Endodermal cell (in vitro differentiated cells): ENCODE results near the gene RGS7. TPM values are rescaled to one million over a fixed set of nuclear protein-coding genes. Genes with fewer than 3 reads are reported as not detected.

Source experiments
- DNase-seq: peaks from one replicate; pipeline ENCODE4 v3.0.0-alpha.2; 2017
- H3K27ac ChIP-seq: 2 replicates; pipeline ENCODE4 v1.5.1; 2013; ENCODE audit warnings: mild to moderate bottlenecking, low read depth, low read length, moderate library complexity
- H3K27me3 ChIP-seq: 2 replicates; pipeline ENCODE4 v1.6.1; 2013; ENCODE audit warnings: mild to moderate bottlenecking, low read length, moderate library complexity; ENCODE audit not compliant: insufficient read depth, control insufficient read depth, poor library complexity, severe bottlenecking
- H3K36me3 ChIP-seq: 2 replicates; pipeline ENCODE4 v1.7.0; 2013; ENCODE audit warnings: mild to moderate bottlenecking, low read length, moderate library complexity; ENCODE audit not compliant: control insufficient read depth, insufficient read depth
- H3K4me1 ChIP-seq: one replicate; pipeline ENCODE4 v1.7.0; 2013; ENCODE audit warnings: low read length; ENCODE audit not compliant: control insufficient read depth, insufficient read depth
- H3K4me3 ChIP-seq: 2 replicates; pipeline ENCODE4 v1.5.1; 2013; ENCODE audit warnings: mild to moderate bottlenecking, low read length, moderate library complexity
- H3K9ac ChIP-seq: 2 replicates; pipeline ENCODE4 v1.6.1; 2013; ENCODE audit warnings: mild to moderate bottlenecking, low read length, moderate library complexity; ENCODE audit not compliant: poor library complexity, severe bottlenecking; ENCODE audit errors: extremely low read depth
- H3K9me3 ChIP-seq: 2 replicates; pipeline ENCODE4 v1.6.1; 2013; ENCODE audit warnings: mild to moderate bottlenecking, low read length, moderate library complexity; ENCODE audit not compliant: control insufficient read depth
- H3K27ac Mint-ChIP-seq: 2 replicates; pipeline ENCODE4 v1.8.0; 2020; ENCODE audit warnings: mixed read lengths
- H3K27me3 Mint-ChIP-seq: 2 replicates; pipeline ENCODE4 v1.8.0; 2021; ENCODE audit warnings: mild to moderate bottlenecking, mixed read lengths; ENCODE audit not compliant: insufficient read depth
- H3K36me3 Mint-ChIP-seq: 2 replicates; pipeline ENCODE4 v1.8.0; 2020; ENCODE audit warnings: low read depth, mixed read lengths
- H3K4me1 Mint-ChIP-seq: 2 replicates; pipeline ENCODE4 v1.8.0; 2020; ENCODE audit warnings: mixed read lengths
- H3K4me3 Mint-ChIP-seq: 2 replicates; pipeline ENCODE4 v1.8.0; 2020; ENCODE audit warnings: mild to moderate bottlenecking, moderate library complexity, mixed read lengths
- H3K9me3 Mint-ChIP-seq: 2 replicates; pipeline ENCODE4 v1.8.0; 2020; ENCODE audit warnings: mild to moderate bottlenecking, mixed read lengths
- WGBS, 2 experiments: methylation state at CpG; one replicate each; pipeline versions ENCODE4 v1.1.5 to v1.1.7; 2013; ENCODE audit warnings: missing lambda C conversion rate in 2 of 2, mixed read lengths in 1 of 2; ENCODE audit not compliant: insufficient coverage in 1 of 2, insufficient read length in 1 of 2; 5-methylcytosine and 5-hydroxymethylcytosine counted together
- total RNA-seq, 2 donors: library from RNA; stranded (reverse); fragmentation: NEBNext Ultra II Directional in 1 of 2; extraction: Animal tissue kit (Norgen Biotek cat#: 25700) in 1 of 2; gene quantifications; 2 replicates in 1 of 2; 3 replicates in 1 of 2; pipeline ENCODE4 v1.2.1, GENCODE V29; 2021
- TF ChIP-seq, protein P1 (sequence below): fragments of 200-600 bp; sonication (generic); conservative IDR thresholded peaks from 2 replicates; pipeline ENCODE4 v1.5.0; 2021; ENCODE audit warnings: antibody characterized with exemption, mild to moderate bottlenecking

The RGS7 gene
- total RNA-seq, 2 donors from 2014 or later = 1.0 to 1.1 TPM

DNA sequence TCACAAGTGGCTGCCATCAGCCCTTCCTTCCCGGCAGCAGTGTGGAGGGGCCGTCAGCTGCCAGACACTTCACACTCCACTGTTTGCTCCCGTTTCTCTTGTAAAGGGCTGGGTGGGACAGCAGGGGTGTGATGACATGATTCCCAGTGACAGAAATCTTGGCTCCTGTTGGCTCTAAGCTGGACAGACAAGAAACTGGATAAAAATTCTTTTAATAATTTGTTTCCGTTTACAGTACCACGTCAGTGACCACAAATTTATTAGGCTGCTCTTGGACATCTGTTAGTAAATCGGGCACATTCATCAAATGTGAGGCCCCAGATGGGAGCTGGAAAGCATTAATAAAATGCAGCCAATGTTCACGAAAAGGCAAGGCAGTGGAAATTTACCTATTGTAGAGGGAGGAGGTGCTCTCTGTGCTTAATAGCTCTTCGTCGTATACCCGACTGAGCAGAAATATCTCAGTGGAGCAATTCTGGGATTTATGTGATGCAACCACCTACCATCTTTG lies 391.4 kb downstream of the RGS7 start:
- peaks cover 3% of the 10 kb centered on the region for H3K4me1 ChIP-seq
- H3K27me3 ChIP-seq = no peaks in the 10 kb centered on the region
- no peak overlapping the region for H3K27ac ChIP-seq
- H3K4me3 ChIP-seq = no peak overlapping the region
- 85 to 90% methylated on average over 7 to 10 of the region's 10 CpGs for WGBS, 2 experiments
- no peak overlapping the region for H3K27ac Mint-ChIP-seq
- no peaks in the 10 kb centered on the region for H3K9me3 ChIP-seq
- H3K9me3 Mint-ChIP-seq = no peaks in the 10 kb centered on the region
- no peaks in the 10 kb centered on the region for H3K36me3 ChIP-seq
- H3K9ac ChIP-seq = no peak overlapping the region
- no peaks in the 10 kb centered on the region for H3K27me3 Mint-ChIP-seq
- no peaks in the 10 kb centered on the region for H3K36me3 Mint-ChIP-seq
- H3K4me3 Mint-ChIP-seq = no peak overlapping the region
- TF ChIP-seq, protein P1, sequence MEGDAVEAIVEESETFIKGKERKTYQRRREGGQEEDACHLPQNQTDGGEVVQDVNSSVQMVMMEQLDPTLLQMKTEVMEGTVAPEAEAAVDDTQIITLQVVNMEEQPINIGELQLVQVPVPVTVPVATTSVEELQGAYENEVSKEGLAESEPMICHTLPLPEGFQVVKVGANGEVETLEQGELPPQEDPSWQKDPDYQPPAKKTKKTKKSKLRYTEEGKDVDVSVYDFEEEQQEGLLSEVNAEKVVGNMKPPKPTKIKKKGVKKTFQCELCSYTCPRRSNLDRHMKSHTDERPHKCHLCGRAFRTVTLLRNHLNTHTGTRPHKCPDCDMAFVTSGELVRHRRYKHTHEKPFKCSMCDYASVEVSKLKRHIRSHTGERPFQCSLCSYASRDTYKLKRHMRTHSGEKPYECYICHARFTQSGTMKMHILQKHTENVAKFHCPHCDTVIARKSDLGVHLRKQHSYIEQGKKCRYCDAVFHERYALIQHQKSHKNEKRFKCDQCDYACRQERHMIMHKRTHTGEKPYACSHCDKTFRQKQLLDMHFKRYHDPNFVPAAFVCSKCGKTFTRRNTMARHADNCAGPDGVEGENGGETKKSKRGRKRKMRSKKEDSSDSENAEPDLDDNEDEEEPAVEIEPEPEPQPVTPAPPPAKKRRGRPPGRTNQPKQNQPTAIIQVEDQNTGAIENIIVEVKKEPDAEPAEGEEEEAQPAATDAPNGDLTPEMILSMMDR = no peak
- H3K4me1 Mint-ChIP-seq = no peaks in the 10 kb centered on the region
- peak; percentile 67 for DNase-seq

DNA sequence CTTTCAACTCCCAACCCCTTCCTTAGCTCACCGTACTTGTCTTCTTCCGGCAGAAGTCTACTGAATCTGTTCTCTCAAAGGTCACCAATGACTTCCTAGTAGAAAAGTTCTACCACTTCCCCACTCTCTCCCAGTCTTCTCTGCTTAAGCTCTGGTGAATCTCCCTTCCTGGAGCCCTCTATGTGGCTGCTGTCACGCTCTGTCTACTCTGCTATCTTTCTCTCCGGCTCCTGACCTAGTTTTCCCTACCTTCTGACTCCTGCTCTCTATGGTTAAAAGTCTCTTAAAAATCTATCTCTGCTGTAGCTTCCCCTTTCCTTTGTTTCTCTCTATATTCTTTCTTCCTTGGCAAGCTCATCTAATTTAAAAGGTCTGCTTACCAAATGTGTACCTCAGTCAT lies 394.9 kb downstream of the RGS7 start:
- 84 to 90% methylated on average over 4 of the region's 4 CpGs for WGBS, 2 experiments
- Histone ChIP-seq H3K4me3 (no peak overlapping the region), H3K27me3 (no peaks in the 10 kb centered on the region), H3K36me3 (no peaks in the 10 kb centered on the region), H3K9ac (no peak overlapping the region), H3K4me1 (peaks cover 3% of the 10 kb centered on the region), H3K9me3 (no peaks in the 10 kb centered on the region), H3K27ac (no peak overlapping the region)
- Mint-ChIP-seq H3K4me3 (no peak overlapping the region), H3K36me3 (no peaks in the 10 kb centered on the region), H3K9me3 (no peaks in the 10 kb centered on the region), H3K27ac (no peak overlapping the region), H3K27me3 (no peaks in the 10 kb centered on the region), H3K4me1 (no peaks in the 10 kb centered on the region)
- no peak for DNase-seq
- TF ChIP-seq, protein P1 = no peak

DNA sequence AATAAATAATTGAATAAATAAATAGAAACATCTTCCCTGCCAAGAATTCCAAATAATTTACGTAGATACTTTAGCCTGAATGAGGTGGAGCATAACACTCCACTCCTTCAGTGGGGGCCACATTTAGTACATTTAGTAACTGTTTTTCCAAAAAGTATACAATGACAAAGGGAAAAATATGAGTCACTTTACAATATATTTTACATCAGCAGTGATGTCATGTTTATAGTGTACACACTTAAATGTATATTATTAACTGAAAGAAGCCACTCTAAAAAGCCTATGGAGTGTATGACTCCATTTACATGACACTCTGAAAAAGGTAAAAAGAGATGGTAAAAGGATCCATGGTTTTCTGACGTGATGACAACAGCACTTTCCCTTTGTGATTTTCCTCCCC lies 400.6 kb downstream of the RGS7 start:
- no peak for DNase-seq
- no peak overlapping the region for H3K9ac ChIP-seq
- H3K27ac ChIP-seq = no peak overlapping the region
- Mint-ChIP-seq H3K4me3 (no peak overlapping the region), H3K9me3 (no peaks in the 10 kb centered on the region), H3K27me3 (no peaks in the 10 kb centered on the region), H3K27ac (no peak overlapping the region), H3K4me1 (no peaks in the 10 kb centered on the region), H3K36me3 (no peaks in the 10 kb centered on the region)
- H3K36me3 ChIP-seq = no peaks in the 10 kb centered on the region
- no peaks in the 10 kb centered on the region for H3K9me3 ChIP-seq
- no peaks in the 10 kb centered on the region for H3K4me1 ChIP-seq
- H3K4me3 ChIP-seq = no peak overlapping the region
- WGBS, 2 experiments = 90 to 100% methylated on average over 1 to 2 of the region's 2 CpGs
- TF ChIP-seq, protein P1 = no peak
- H3K27me3 ChIP-seq = no peaks in the 10 kb centered on the region
